H9 (cell line): ENCODE data around the gene ARHGAP24. TPM values are rescaled to one million over a fixed set of nuclear protein-coding genes. Genes with fewer than 3 reads are reported as not detected.

Source experiments
- DNase-seq: peaks from one replicate; pipeline ENCODE4 v3.0.0-alpha.2; 2017
- H2AFZ ChIP-seq: one replicate; pipeline ENCODE4 v1.6.1; 2013; ENCODE audit warnings: mild to moderate bottlenecking, low read length, control low read depth, moderate library complexity
- H2AK5ac ChIP-seq: 2 replicates; pipeline ENCODE4 v1.6.1; 2013; ENCODE audit warnings: low read length, control low read depth, mixed read lengths; ENCODE audit not compliant: insufficient read length
- H2BK120ac ChIP-seq: one replicate; pipeline ENCODE4 v1.6.1; 2013; ENCODE audit warnings: low read depth, mild to moderate bottlenecking, low read length, control low read depth, inconsistent platforms; ENCODE audit not compliant: poor library complexity, severe bottlenecking
- H2BK12ac ChIP-seq: 2 replicates; pipeline ENCODE4 v1.6.1; 2013; ENCODE audit warnings: low read length, control low read depth, mixed read lengths, low read depth; ENCODE audit not compliant: insufficient read length
- H2BK15ac ChIP-seq: 2 replicates; pipeline ENCODE4 v1.6.1; 2013; ENCODE audit warnings: low read depth, low read length, control low read depth
- H2BK20ac ChIP-seq: one replicate; pipeline ENCODE4 v1.6.1; 2013; ENCODE audit warnings: low read depth, mild to moderate bottlenecking, low read length, control low read depth, inconsistent platforms; ENCODE audit not compliant: poor library complexity, severe bottlenecking
- H2BK5ac ChIP-seq: 2 replicates; pipeline ENCODE4 v1.6.1; 2013; ENCODE audit warnings: low read length, control low read depth, mixed read lengths; ENCODE audit not compliant: insufficient read length
- H3K14ac ChIP-seq: 2 replicates; pipeline ENCODE4 v1.6.1; 2013; ENCODE audit warnings: low read length, control low read depth; ENCODE audit not compliant: insufficient read depth
- H3K18ac ChIP-seq: 2 replicates; pipeline ENCODE4 v1.6.1; 2013; ENCODE audit warnings: low read depth, mild to moderate bottlenecking, mixed read lengths, low read length, control low read depth; ENCODE audit not compliant: insufficient read length
- H3K23ac ChIP-seq: 2 replicates; pipeline ENCODE4 v1.6.1; 2013; ENCODE audit warnings: low read length, control low read depth, mixed read lengths, low read depth; ENCODE audit not compliant: insufficient read length
- H3K23me2 ChIP-seq: 2 replicates; pipeline ENCODE4 v1.6.1; 2013; ENCODE audit warnings: low read depth, mild to moderate bottlenecking, mixed read lengths, low read length, control low read depth; ENCODE audit not compliant: insufficient read length, poor library complexity, severe bottlenecking
- H3K27ac ChIP-seq: 2 replicates; pipeline ENCODE4 v1.5.1; 2013; ENCODE audit warnings: low read length, control low read depth, mixed read lengths, low read depth; ENCODE audit not compliant: insufficient read length
- H3K27me3 ChIP-seq: 2 replicates; pipeline ENCODE4 v1.6.1; 2013; ENCODE audit warnings: low read length, control low read depth, inconsistent platforms; ENCODE audit not compliant: insufficient read depth
- H3K4ac ChIP-seq: 2 replicates; pipeline ENCODE4 v1.6.1; 2013; ENCODE audit warnings: low read depth, mild to moderate bottlenecking, control low read depth, inconsistent platforms, low read length, moderate library complexity
- H3K4me1 ChIP-seq: 2 replicates; pipeline ENCODE4 v1.6.1; 2013; ENCODE audit warnings: low read length, control low read depth, inconsistent platforms; ENCODE audit not compliant: insufficient read depth
- H3K4me2 ChIP-seq: 2 replicates; pipeline ENCODE4 v1.6.1; 2013; ENCODE audit warnings: low read length, control low read depth, mixed read lengths; ENCODE audit not compliant: insufficient read length, insufficient read depth
- H3K56ac ChIP-seq: 2 replicates; pipeline ENCODE4 v1.6.1; 2013; ENCODE audit warnings: low read depth, mild to moderate bottlenecking, mixed read lengths, low read length, control low read depth; ENCODE audit not compliant: insufficient read length
- H3K79me1 ChIP-seq: 2 replicates; pipeline ENCODE4 v1.6.1; 2013; ENCODE audit warnings: low read depth, mild to moderate bottlenecking, moderate library complexity, low read length, control low read depth, inconsistent platforms; ENCODE audit not compliant: insufficient read depth, poor library complexity, severe bottlenecking
- H3K79me2 ChIP-seq: 2 replicates; pipeline ENCODE4 v1.6.1; 2013; ENCODE audit warnings: low read length, control low read depth, inconsistent platforms; ENCODE audit not compliant: insufficient read depth
- H3K9ac ChIP-seq: 2 replicates; pipeline ENCODE4 v1.6.1; 2013; ENCODE audit warnings: low read length, control low read depth, mixed read lengths; ENCODE audit not compliant: insufficient read length; ENCODE audit errors: extremely low read depth
- H3K9me3 ChIP-seq: one replicate; pipeline ENCODE4 v1.6.1; 2013; ENCODE audit warnings: low read depth, low read length, inconsistent platforms; ENCODE audit not compliant: control insufficient read depth
- H3T11ph ChIP-seq: one replicate; pipeline ENCODE4 v1.6.1; 2013; ENCODE audit warnings: mild to moderate bottlenecking, low read length, control low read depth, inconsistent platforms
- H4K20me1 ChIP-seq: one replicate; pipeline ENCODE4 v1.6.1; 2013; ENCODE audit not compliant: control insufficient read depth, insufficient read length, insufficient read depth
- H4K5ac ChIP-seq: 2 replicates; pipeline ENCODE4 v1.6.1; 2013; ENCODE audit warnings: low read depth, mild to moderate bottlenecking, mixed read lengths, low read length, control low read depth; ENCODE audit not compliant: insufficient read length
- H4K8ac ChIP-seq: replicated peaks from 2 replicates; pipeline ENCODE4 v1.6.1; 2013; ENCODE audit warnings: low read length, control low read depth, mixed read lengths, low read depth; ENCODE audit not compliant: insufficient read length
- H4K91ac ChIP-seq: 2 replicates; pipeline ENCODE4 v1.6.1; 2013; ENCODE audit warnings: low read depth, mild to moderate bottlenecking, moderate library complexity, mixed read lengths, low read length, control low read depth; ENCODE audit not compliant: insufficient read length
- H3K27ac Mint-ChIP-seq, 3 experiments: 2 replicates in 2 of 3; 3 replicates in 1 of 3; pipeline ENCODE4 v1.8.0; 2020 to 2021; ENCODE audit warnings: mixed read lengths in 3 of 3, mild to moderate bottlenecking in 1 of 3, moderate library complexity in 1 of 3
- H3K27me3 Mint-ChIP-seq: 2 replicates; pipeline ENCODE4 v1.8.0; 2021; ENCODE audit warnings: low read depth, mild to moderate bottlenecking, moderate library complexity, mixed read lengths
- H3K36me3 Mint-ChIP-seq, 3 experiments: 2 replicates in 2 of 3; 3 replicates in 1 of 3; pipeline ENCODE4 v1.8.0; 2020 to 2021; ENCODE audit warnings: low read depth in 3 of 3, mixed read lengths in 3 of 3; ENCODE audit not compliant: insufficient read depth in 1 of 3
- H3K4me1 Mint-ChIP-seq, 2 experiments: 2 replicates each; pipeline ENCODE4 v1.8.0; 2020; ENCODE audit warnings: mixed read lengths in 2 of 2
- H3K4me3 Mint-ChIP-seq, 2 experiments: 2 replicates in 1 of 2; 3 replicates in 1 of 2; pipeline ENCODE4 v1.8.0; 2020 to 2021; ENCODE audit warnings: mild to moderate bottlenecking in 2 of 2, mixed read lengths in 2 of 2, moderate library complexity in 1 of 2
- H3K9me3 Mint-ChIP-seq, 2 experiments: 2 replicates in 1 of 2; 3 replicates in 1 of 2; pipeline ENCODE4 v1.8.0; 2020; ENCODE audit warnings: mild to moderate bottlenecking in 2 of 2, mixed read lengths in 2 of 2, moderate library complexity in 1 of 2
- CTCF ChIP-seq: fragments of 200-600 bp; sonication (generic); conservative IDR thresholded peaks from 3 replicates; pipeline ENCODE4 v1.8.0; 2021; ENCODE audit warnings: antibody characterized with exemption, mild to moderate bottlenecking
- WGBS: extraction: QIAGEN DNeasy Blood & Tissue Kit; methylation state at CpG from one replicate; pipeline ENCODE4 v1.1.7; 2013; ENCODE audit warnings: missing lambda C conversion rate, low lambda C conversion rate, mixed read lengths; ENCODE audit not compliant: insufficient read length; ENCODE audit errors: extremely low coverage; 5-methylcytosine and 5-hydroxymethylcytosine counted together
- total RNA-seq: library from RNA; stranded (reverse); gene quantifications from 2 replicates; pipeline ENCODE4 v1.2.1, GENCODE V29; 2021

ARHGAP24 gene
- total RNA-seq, 1 experiment from 2014 or later, result 0.37 TPM

- H3K27me3 ChIP-seq, result no peaks in the 10 kb centered on the region
- no peak overlapping the region for H3K27ac ChIP-seq
- no peak overlapping the region for H3K14ac ChIP-seq
- no peak overlapping the region for H3K23ac ChIP-seq
- Mint-ChIP-seq H3K36me3 (no peaks in the 10 kb centered on the region), H3K27ac (no peak overlapping the region), H3K4me1 (peaks cover 3 to 5% of the 10 kb centered on the region in 2 experiments; a peak in 2 of 4 replicates), H3K9me3 (no peaks in the 10 kb centered on the region), H3K4me3 (no peak overlapping the region), H3K27me3 (no peaks in the 10 kb centered on the region)
- no peak overlapping the region for H2BK120ac ChIP-seq
- no peak overlapping the region for H2AK5ac ChIP-seq
- H4K20me1 ChIP-seq, result no peaks in the 10 kb centered on the region
- H3K9me3 ChIP-seq, result no peaks in the 10 kb centered on the region
- H2BK20ac ChIP-seq, result no peak overlapping the region
- no peak overlapping the region for H2BK15ac ChIP-seq
- no CpG with 5 or more reads among the region's 4 CpGs for WGBS
- no peaks in the 10 kb centered on the region for H3K4me1 ChIP-seq
- no peak overlapping the region for H2BK5ac ChIP-seq
- no peak overlapping the region for H3T11ph ChIP-seq
- H3K18ac ChIP-seq, result no peak overlapping the region
- H3K56ac ChIP-seq, result no peak overlapping the region
- H2AFZ ChIP-seq, result no peak overlapping the region
- TF ChIP-seq CTCF, result no peak; the same call in 2 of the 3 replicates
- no peak overlapping the region for H4K91ac ChIP-seq
- H3K79me2 ChIP-seq, result no peaks in the 10 kb centered on the region
- H2BK12ac ChIP-seq, result no peak overlapping the region
- H3K79me1 ChIP-seq, result no peaks in the 10 kb centered on the region
- no peak overlapping the region for H3K4me2 ChIP-seq
- no peak overlapping the region for H4K5ac ChIP-seq
- H3K4ac ChIP-seq, result no peak overlapping the region
- no peaks in the 10 kb centered on the region for H3K23me2 ChIP-seq
- H4K8ac ChIP-seq, result no peak overlapping the region
- no peak for DNase-seq
- H3K9ac ChIP-seq, result no peak overlapping the region
Measured at GRCh38 chr4:85686398-85686797, 211.4 kb downstream of the ARHGAP24 start.
